NAMALWA (cell line): ENCODE results near the gene EGR2.

Experiments
- DNase-seq: peaks from one replicate; pipeline ENCODE4 v3.0.0-alpha.2; 2015; ENCODE audit warnings: low spot score

EGR2 gene

GRCh38 chr10:62816331-62817120, at the start of gene EGR2:
TSS of gene EGR2 (minus strand) at chr10:62816366. CDS start at chr10:62816029, 337 bp downstream.
- DNase-seq = peak; percentile 97

GRCh38 chr10:62862447-62862846, 46.3 kb upstream of the EGR2 start:
- DNase-seq = no peak

- DNase-seq = no peak
Observed at GRCh38 chr10:62861507-62861906, 45.3 kb upstream of the EGR2 start.

- no peak for DNase-seq
Observed at GRCh38 chr10:62860946-62861345, 44.8 kb upstream of the EGR2 start.

GRCh38 chr10:62858364-62858763, 42.2 kb upstream of the EGR2 start:
- DNase-seq = no peak

GRCh38 chr10:62856021-62856420, 39.9 kb upstream of the EGR2 start:
- no peak for DNase-seq

- DNase-seq = no peak
Observed at GRCh38 chr10:62853710-62854109, 37.5 kb upstream of the EGR2 start.

- no peak for DNase-seq
Observed at GRCh38 chr10:62852961-62853702, 37.0 kb upstream of the EGR2 start.

- peak; percentile 50 for DNase-seq
Observed at GRCh38 chr10:62851442-62851841, 35.3 kb upstream of the EGR2 start.

GRCh38 chr10:62850646-62851045, 34.5 kb upstream of the EGR2 start:
- no peak for DNase-seq

GRCh38 chr10:62847433-62847832, 31.3 kb upstream of the EGR2 start:
- no peak for DNase-seq

GRCh38 chr10:62844280-62845011, 28.3 kb upstream of the EGR2 start:
- no peak for DNase-seq

- no peak for DNase-seq
Observed at GRCh38 chr10:62843600-62843999, 27.4 kb upstream of the EGR2 start.

GRCh38 chr10:62842983-62843382, 26.8 kb upstream of the EGR2 start:
- no peak for DNase-seq

GRCh38 chr10:62839590-62839989, 23.4 kb upstream of the EGR2 start:
- DNase-seq = no peak

- DNase-seq = no peak
Observed at GRCh38 chr10:62831346-62831745, 15.2 kb upstream of the EGR2 start.

GRCh38 chr10:62830679-62831078, 14.5 kb upstream of the EGR2 start:
- no peak for DNase-seq

- DNase-seq = no peak
Observed at GRCh38 chr10:62829622-62830021, 13.5 kb upstream of the EGR2 start.

GRCh38 chr10:62826273-62826672, 10.1 kb upstream of the EGR2 start:
- DNase-seq = no peak

GRCh38 chr10:62820586-62820985, 4.4 kb upstream of the EGR2 start:
- no peak for DNase-seq

- DNase-seq = no peak
Observed at GRCh38 chr10:62819141-62819920, 3.2 kb upstream of the EGR2 start.

- DNase-seq = no peak
Observed at GRCh38 chr10:62818426-62819011, 2.4 kb upstream of the EGR2 start.
